ENCODE measurements around the gene VPS13C.

Gene VPS13C

GRCh38 chr15:61820212-61820611 lies 240.0 kb downstream of the VPS13C start:
- DNase-seq (ENCODE audit: low spot score): no peak

GRCh38 chr15:61819386-61819785 lies 240.9 kb downstream of the VPS13C start:
- no peak for DNase-seq (ENCODE audit: low spot score)

GRCh38 chr15:61818801-61819200 lies 241.4 kb downstream of the VPS13C start:
- DNase-seq (ENCODE audit: low spot score): no peak

GRCh38 chr15:61816856-61817255 lies 243.4 kb downstream of the VPS13C start:
- DNase-seq (ENCODE audit: low spot score): no peak

GRCh38 chr15:61815356-61816083 lies 244.7 kb downstream of the VPS13C start:
- no peak for DNase-seq (ENCODE audit: low spot score)

- no peak for DNase-seq (ENCODE audit: low spot score)
These were observed 247.8 kb downstream of the VPS13C start for GRCh38 chr15:61812476-61812875.

- DNase-seq (ENCODE audit: low spot score): no peak
These were observed 248.3 kb downstream of the VPS13C start for GRCh38 chr15:61811952-61812351.

GRCh38 chr15:61809216-61809615 lies 251.0 kb downstream of the VPS13C start:
- no peak for DNase-seq (ENCODE audit: low spot score)

- DNase-seq (ENCODE audit: low spot score): no peak
These were observed 252.8 kb downstream of the VPS13C start for GRCh38 chr15:61807281-61807929.
